HG02870 (cell line): ENCODE results near the gene DGUOK.
"Not testable (repeated sequence)": the region's sequence is repeated elsewhere in the genome, so short reads cannot be mapped to it uniquely, and the experiment has no call there.

Experiments
- ATAC-seq: cut with Tn5 transposase; IDR thresholded peaks from one replicate; pipeline ENCODE4 v1.9.1; 2021; ENCODE audit warnings: mild to moderate bottlenecking, moderate library complexity; ENCODE audit not compliant: unreplicated experiment

The DGUOK gene

DNA sequence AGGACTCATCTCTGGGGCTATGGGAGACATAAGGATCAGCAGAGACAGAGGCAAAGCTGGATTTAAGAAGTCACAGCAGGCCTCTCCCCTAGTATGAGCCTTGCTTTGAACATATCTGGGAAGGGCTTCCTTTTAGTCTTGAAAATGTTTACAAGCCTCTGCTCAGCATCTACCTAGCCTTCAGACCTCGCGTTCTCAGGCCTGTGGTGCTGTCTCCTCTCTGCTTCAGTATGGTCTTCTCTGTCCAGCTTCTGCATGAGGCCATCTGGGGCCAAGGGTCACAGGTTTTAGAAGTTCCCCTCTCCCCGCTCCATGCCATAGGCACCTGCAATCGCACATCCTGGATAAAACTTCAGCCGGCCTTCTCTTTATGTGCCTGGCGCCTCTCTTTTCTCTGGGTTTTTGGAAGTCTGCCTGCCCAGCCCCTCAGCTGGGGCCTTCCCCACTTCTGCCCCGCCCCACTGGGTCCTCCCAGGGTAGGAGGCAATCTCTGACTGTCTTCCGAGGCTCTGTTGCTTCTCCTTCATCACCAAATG lies 26.8 kb upstream of the DGUOK start:
- ATAC-seq = no peak

DNA sequence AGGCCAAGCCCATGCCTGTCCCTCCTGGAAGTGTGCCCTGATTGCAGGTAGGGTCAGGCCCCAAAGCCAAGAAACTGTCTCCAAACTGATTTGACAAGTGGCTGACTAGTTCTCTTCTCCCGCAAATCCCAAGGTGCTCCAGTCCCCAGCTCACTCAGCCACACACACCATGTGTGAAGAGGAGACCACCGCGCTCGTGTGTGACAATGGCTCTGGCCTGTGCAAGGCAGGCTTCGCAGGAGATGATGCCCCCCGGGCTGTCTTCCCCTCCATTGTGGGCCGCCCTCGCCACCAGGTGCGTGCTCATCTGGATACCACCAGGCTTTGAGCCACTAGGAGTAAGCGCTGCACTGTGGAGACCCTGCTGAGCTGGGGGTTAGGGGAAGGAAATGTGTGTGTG lies 25.5 kb upstream of the DGUOK start:
- ATAC-seq = no peak

DNA sequence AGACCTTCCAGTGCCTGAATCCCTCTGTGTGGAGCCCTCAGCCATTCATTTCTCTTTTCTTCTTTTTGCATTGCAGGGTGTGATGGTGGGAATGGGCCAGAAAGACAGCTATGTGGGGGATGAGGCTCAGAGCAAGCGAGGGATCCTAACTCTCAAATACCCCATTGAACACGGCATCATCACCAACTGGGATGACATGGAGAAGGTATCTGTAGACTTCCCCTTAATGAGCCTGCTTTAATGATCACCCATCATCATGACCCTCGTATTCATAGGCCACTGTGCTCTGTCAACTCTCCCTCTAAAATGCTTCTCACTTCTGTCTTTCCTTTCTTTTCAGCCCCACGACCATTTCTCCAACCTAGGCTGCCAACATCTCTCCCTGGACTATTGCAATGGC lies 24.4 kb upstream of the DGUOK start:
- no peak for ATAC-seq

DNA sequence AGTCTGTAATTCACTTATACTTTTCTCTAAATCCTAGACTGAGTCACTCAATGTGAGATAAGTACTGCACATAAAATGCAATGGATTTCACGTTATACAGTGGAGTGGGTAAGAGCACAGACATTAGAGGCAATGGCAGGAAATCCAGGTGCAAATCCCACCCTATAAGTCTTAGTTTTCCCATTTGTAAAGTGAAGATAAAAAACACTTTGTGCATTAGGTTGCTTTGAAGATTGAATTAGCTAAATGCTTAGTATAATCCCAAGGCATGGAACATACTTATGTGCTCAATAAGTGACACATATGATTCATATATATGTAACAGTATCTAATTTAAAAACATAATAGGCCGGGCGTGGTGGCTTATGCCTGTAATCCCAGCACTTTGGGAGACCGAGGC lies 23.4 kb upstream of the DGUOK start:
- no peak for ATAC-seq

DNA sequence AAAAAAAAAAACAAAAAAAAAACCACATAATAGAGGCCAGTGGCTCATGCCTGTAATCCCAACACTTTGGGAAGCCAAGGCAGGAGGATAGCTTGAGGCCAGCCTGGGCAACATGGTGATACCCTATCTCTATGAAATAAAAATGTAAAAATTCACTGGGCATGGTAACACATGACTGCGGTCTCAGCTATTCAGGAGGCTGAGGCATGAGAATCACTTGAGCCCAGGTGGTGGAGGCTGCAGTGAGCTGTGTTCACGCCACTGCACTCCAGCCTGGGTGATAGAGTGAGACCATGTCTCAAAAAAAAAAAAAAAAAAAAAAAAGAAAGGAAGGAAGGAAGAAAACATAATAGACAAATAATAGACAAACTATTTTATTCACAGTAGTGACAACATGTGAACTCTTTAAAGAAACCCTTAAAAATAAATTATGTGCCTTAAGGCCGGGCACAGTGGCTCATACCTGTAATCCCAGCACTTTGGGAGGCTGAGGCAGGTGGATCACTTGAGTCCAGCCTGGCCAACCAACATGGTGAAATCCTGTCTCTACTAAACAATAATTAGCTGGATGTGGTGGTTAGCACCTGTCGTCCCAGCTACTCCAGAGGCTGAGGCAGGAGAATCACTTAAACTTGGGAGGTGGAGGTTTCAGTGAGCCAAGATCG lies 22.6 kb upstream of the DGUOK start:
- ATAC-seq = not testable (repeated sequence)

DNA sequence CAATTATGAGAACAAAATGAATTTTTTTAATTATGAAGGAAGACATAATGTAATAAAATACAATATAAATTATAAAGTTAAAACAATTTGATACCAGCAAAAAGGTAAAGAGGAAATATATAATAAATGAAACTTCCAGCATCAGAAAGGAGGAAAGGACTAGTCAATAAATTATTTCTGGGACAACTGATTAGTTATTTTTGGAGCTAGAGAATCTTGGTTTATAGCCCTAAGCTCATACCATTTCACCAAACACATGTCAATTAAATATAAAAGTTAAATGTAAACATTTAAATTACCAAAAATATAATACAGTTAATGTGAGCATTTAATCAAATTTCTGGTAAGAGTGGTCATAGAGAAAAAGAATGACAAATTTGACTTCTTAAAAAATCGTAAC lies 21.7 kb upstream of the DGUOK start:
- no peak for ATAC-seq

DNA sequence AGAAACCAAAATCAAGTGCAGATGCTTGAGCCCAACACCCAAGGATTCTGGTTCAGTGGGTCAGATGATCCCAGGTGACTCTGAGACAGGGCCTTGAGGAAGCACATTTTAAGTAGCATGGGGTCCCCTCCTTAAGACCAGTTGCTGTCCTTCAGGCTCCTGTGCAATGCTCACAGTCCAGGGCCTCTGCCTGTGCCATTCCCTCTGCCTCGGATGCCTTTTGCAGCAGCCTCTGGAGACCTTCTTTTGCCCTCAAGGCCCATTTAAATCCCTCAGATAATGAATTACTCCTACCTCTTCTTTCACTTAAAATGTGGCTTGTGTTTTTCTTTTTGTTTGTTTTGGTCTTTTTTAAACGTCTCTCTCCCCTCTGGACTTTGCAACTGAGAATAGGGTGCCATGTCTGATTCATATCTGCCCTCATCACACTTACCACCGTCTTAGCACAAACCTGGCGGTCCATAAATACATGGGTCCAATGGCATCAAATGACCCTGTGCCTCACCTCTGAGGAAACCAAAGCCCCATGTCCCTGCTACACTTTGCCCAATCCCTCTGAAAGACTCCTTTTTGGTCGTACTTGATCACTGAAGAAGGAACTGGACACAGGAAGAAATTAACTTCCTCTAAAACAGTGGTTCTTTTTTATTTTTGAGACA lies 19.7 kb upstream of the DGUOK start:
- ATAC-seq = no peak

DNA sequence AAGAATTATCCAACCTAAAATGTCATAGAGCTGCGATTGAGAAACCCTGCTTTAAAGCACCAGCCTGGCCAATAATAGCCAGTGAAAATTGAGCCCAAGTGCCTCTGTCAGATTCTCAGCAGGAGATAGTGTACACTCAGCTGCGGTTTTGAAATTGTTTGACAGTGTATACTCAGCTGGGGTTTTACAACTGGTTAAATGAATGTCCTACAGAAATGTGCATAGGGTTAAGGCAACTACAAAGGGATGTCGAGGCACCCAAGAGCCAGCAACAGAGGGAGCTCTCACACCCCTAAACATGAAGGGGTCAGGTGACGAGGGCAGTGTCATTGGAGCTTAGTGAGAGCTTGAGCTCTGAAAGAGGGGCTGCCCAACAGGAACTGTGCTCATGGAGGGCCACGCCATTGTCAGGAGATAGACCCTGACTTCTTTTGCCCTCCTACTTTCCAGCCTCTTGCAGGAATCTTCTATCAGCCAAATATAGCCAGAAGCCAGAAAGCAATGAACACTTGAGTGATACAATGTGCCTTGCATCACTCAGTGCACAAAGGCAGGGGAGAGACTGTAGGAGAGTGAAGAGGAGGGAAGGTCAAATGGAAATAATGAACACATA lies 18.7 kb upstream of the DGUOK start:
- no peak for ATAC-seq

DNA sequence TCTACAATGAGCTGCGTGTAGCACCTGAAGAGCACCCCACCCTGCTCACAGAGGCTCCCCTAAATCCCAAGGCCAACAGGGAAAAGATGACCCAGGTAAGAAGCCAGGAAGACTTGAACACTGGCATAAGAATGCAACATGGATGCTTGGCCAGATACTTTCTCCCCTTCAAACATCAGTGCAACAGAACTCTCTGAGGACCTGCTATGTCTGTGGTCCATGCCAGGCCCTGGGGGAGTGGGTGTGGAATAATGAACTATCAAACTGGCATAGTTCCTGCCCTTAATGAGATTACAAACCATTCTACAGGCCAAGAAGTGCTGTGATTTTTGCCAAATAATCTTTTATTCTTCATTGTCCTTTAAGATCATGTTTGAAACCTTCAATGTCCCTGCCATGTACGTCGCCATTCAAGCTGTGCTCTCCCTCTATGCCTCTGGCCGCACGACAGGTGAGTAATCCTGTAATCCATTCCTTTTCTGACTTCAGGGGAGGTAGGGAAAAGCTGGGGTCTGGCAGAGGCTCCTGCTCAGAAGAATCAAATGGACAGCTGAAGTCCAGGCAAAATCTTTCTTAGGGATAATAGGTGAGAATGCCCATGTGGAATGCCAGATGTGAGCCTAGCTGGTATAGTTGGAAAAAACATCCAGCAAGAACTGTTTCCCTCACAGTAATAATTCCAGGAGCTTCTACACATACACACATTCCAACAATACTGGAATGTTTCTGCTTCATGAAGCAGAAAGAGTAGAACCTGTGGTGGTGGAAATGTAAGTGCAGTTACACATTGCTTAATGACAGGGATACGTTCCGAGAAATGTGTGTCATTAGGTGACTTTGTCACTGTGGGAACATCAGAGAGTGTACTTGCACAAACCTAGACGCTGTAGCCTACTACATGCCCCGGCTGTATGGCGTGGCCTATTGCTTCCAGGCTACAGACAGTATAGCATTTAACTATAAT lies 17.7 kb upstream of the DGUOK start:
- ATAC-seq = no peak

DNA sequence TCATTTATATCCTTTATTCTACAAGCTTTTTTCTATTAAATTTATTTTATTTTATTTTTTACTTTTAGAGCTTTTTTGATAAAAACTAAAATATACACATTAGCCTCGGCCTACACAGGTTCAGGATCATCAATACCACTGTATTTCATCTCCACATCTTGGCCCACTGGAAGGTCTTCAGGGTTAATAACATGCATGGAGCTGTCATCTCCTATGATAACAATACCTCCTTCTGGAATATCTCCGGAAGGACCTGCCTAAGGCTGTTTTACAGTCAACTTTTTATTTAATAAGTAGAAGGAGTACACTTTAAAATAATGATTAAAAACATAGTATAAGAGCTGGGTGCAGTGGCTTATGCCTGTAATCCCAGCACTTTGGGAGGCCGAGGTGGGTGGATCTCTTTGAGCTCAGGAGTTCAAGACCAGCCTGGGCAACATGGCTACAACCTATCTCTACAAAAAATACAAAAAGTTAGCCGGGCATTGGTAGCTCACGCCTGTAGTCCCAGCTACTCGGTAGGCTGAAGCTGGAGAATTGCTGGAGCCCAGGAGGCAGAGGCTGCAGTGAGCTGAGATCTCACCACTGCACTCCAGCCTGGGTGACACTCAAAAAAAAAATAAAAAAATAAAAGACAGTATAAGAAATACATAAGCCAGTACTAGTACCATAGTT lies 15.7 kb upstream of the DGUOK start:
- ATAC-seq = no peak

DNA sequence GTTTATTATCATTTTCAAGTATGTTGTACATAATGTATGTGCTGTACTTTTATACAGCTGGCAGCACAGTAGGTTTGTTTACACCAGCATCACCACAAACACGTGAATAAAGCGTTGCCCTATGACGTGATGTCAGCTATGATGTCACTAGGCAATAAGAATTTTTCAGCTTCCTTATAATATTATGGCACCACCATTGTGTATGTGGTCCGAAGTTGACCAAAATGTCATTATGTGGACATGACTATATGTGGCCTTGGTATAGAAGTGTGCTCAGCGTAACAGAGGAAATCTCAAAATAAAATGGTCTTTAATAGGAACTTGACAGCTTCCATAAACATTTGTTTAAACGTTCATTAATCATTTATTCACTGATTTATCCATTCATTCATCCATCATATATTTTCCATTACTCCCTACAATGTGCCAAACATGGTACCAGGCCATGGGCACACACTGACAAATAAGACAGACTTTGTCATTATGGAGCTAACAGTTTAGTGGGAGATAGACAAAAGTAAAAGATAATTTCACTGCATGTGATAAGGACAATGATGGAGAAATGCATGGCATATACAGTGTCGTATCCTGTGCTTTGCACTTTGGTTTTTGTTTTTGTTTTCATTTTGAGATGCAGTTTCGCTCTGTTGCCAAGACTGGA lies 15.0 kb upstream of the DGUOK start:
- ATAC-seq = no peak

DNA sequence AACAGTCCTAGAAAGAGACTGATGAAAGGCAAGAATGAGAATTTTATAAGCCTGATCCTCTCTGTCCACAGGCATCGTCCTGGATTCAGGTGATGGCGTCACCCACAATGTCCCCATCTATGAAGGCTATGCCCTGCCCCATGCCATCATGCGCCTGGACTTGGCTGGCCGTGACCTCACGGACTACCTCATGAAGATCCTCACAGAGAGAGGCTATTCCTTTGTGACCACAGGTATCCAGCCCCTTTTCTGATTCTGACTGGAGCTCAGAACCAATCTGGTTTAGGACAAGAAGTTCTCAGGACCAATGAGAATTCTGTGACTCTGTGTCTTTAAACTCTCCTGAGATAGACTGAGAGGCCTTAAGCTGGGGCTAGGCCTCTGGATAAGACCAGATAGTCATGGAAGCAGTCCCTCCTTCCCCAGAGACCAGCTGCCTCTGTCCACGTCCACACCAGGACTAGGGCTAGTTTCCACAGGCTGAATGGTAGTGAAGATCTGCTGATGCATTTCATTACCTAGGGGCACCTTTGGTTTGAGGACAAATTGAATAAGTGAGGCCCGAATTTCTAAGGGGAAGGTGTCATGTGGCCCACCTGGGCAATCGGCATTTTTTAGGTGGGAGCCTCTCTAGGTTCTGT lies 13.1 kb upstream of the DGUOK start:
- ATAC-seq = no peak

DNA sequence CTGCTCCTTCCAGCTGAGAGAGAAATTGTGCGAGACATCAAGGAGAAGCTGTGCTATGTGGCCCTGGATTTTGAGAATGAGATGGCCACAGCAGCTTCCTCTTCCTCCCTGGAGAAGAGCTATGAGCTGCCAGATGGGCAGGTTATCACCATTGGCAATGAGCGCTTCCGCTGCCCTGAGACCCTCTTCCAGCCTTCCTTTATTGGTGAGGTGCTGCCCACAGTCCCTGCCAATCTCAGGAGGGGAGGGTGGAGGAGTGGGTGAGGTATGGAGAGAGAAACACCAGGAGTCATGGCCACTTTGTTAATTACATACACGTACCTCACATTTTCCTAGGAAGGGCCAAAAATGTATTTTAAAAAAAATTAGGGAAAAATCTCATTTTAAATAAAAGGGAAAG lies 12.0 kb upstream of the DGUOK start:
- ATAC-seq = no peak

DNA sequence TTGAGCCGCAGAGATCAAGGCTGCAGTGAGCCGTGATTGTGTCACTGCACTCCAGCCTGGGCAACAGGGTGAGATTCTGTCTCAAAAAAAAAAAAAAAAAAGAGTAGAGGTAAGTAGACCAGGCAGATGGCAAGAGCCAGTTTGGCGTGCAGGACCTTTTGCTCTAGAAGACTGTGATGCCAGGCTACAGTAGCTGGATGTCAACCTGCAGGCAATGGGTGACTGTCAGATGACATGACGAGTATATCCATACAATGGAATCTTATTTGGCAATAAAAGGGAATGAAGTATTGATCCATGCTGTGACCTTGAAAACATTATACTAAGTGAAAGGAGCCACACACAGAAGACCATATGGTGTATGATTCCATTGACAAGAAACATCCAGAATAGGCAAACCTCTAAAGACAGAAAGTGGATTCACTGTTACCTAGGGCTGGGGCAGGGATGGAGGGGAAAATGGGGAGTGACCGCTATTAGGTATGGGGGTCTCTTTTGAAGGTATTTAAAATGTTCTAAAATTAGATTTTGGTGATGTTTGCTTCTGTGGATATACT lies 11.2 kb upstream of the DGUOK start:
- no peak for ATAC-seq

DNA sequence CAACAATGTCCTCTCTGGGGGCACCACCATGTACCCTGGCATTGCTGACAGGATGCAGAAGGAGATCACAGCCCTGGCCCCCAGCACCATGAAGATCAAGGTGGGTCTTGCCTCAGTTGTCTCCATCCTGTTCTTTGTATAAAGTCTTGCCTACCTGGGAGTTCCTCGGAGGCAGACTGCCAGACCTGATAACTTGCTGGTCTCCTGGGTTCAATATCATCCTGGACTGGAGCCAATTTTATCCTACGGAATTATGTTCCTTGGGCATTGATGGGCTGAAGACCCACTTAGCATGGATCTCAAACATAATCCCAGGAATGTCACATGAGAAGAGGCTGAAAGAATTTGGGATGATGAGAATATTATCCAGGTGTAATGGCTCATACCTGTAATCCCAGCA lies 10.0 kb upstream of the DGUOK start:
- ATAC-seq = no peak

DNA sequence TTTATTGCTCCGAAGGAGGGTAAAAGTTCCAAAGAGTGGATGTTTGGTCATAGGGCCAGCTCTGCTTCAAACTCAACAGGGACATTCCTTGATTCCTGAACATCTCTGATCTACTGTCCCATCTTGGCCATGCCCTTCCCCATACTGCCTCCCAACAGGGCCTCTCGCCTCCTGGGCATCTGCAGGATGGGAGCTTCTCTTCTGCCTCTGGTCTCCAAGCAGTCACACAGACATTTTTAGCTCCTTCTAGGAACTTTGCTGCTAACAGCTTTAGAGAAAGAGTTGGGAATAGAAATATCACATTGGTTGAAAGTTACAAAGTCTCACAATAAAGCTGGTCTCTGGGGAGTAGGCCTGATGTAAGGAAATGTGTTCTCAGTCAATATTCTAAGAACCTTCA lies 9.4 kb upstream of the DGUOK start:
- ATAC-seq = no peak

DNA sequence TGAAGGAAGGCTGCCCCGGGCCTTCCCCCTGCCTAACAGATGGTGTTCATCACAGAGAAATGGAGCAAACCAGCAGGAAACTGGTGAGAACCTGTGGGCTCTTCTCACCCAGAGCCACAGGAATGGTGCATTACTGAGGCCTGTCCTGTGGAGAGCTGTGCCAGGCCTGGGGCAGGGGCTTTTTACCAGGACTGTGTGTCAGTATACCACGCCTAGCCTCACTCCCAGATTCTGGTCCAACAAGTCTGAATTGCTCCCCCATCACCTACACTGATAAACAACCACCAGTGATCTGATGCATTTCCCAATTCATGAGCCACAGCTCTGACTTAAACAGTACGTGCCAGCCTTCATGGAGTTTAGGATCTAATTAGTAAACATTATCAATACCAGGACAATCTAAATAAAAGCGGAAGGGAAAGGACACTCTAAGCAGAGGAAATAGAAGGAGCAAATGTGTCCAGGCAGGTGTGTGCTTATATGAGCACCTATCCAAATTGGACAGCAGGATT lies 8.9 kb upstream of the DGUOK start:
- no peak for ATAC-seq

DNA sequence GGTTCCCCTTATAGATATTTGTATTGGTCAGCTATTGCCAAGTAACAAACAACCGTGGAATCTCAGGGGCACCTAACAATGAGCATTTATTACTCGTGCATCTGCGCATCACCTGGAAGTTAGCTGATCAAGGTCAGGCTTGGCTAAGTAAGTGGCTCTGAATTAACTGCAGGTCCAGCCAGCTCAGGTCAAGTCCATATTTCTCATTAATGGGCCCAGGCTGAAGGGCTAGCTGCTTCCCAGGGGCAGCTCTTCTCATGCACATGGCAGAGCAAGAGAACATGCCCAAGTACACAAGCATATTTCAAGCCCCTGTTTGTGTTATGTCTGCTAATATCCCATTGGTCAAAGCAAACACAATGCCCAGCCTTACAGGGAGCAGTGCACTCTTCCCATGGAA lies 7.8 kb upstream of the DGUOK start:
- ATAC-seq = no peak

DNA sequence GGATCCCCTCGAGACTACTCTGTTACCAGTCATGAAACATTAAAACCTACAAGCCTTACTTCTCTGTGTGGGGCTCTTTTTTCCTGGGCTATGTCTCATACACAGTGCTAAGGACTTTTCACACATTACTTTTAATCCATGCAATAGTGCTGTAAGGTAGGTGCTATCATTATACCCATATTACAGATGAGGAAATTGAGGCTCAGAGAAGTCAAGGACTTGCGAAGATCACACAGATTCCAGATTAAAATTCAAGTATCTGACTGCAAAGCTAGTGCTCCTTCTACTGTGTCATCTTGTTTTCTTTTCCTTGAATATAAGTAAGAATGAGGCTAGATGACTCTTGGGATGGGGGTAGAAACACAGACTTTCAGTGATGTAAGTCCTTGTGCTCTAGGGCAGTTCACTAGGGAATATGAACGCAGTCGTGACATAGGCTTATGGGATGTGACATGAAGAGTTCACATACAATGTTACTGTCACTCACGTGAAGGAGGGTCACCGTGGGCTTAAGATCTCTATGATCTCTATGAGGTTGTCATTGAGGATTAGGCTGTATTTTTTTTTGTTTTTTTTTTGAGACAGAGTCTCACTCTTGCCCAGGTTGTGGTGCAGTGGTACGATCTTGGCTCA lies 7.0 kb upstream of the DGUOK start:
- ATAC-seq = no peak
